SU-DHL-6 (cell line): Measurements from ENCODE around the gene PLIN4.

Experiments
- H2AFZ ChIP-seq: fragments of 200-600 bp; sonication (generic); 2 replicates; pipeline ENCODE4 v1.6.1; 2014; ENCODE audit warnings: low read depth, mild to moderate bottlenecking, moderate library complexity, mixed read lengths, antibody characterized with exemption, low read length; ENCODE audit not compliant: severe bottlenecking
- H3F3A ChIP-seq: fragments of 200-600 bp; shearing (Covaris generic); 2 replicates; pipeline ENCODE4 v1.6.0; 2016; ENCODE audit warnings: antibody characterized with exemption, mild to moderate bottlenecking; ENCODE audit not compliant: insufficient read depth
- H3K27ac ChIP-seq: fragments of 200-600 bp; sonication (generic); 2 replicates; pipeline ENCODE4 v1.5.1; 2016; ENCODE audit warnings: low read depth, mild to moderate bottlenecking, low read length, moderate library complexity, mixed read lengths
- H3K27me3 ChIP-seq: fragments of 200-600 bp; sonication (generic), shearing (Covaris generic); 2 replicates; pipeline ENCODE4 v1.6.0; 2014; ENCODE audit warnings: mild to moderate bottlenecking, low read length
- H3K36me3 ChIP-seq: fragments of 200-600 bp; sonication (generic); 2 replicates; pipeline ENCODE4 v1.6.1; 2014; ENCODE audit warnings: mild to moderate bottlenecking, low read length, mixed read lengths
- H3K4me2 ChIP-seq: fragments of 300-600, 200-600 bp; shearing (Covaris generic), sonication (generic); 2 replicates; pipeline ENCODE4 v1.6.0; 2014; ENCODE audit warnings: low read length, low read depth, mild to moderate bottlenecking; ENCODE audit not compliant: poor library complexity, severe bottlenecking
- H3K4me3 ChIP-seq: fragments of 200-600 bp; sonication (generic); 2 replicates; pipeline ENCODE4 v1.5.1; 2014; ENCODE audit warnings: antibody characterized with exemption, low read length, mild to moderate bottlenecking, mixed read lengths; ENCODE audit not compliant: insufficient read depth, poor library complexity, severe bottlenecking
- H3K79me2 ChIP-seq: fragments of 200-600 bp; sonication (generic); 2 replicates; pipeline ENCODE4 v1.6.1; 2014; ENCODE audit warnings: mild to moderate bottlenecking, low read length, moderate library complexity; ENCODE audit not compliant: insufficient read depth
- H3K9ac ChIP-seq: fragments of 200-600 bp; sonication (generic); 2 replicates; pipeline ENCODE4 v1.7.0; 2014; ENCODE audit warnings: mild to moderate bottlenecking, low read length
- H3K9me2 ChIP-seq: fragments of 200-600 bp; sonication (generic); replicated peaks from 2 replicates; pipeline ENCODE4 v1.6.1; 2014; ENCODE audit warnings: low read length; ENCODE audit not compliant: insufficient read depth
- H3K9me3 ChIP-seq: fragments of 200-600 bp; sonication (generic); 2 replicates; pipeline ENCODE4 v1.6.1; 2014; ENCODE audit warnings: low read length, mixed read lengths; ENCODE audit not compliant: insufficient read depth
- H4K20me1 ChIP-seq: fragments of 200-600 bp; sonication (generic); 2 replicates; pipeline ENCODE4 v1.6.1; 2014; ENCODE audit warnings: low read depth, mild to moderate bottlenecking, antibody characterized with exemption, low read length, moderate library complexity, mixed read lengths
- CTCF ChIP-seq: fragments of 200-600 bp; sonication (generic); IDR thresholded peaks from one replicate; pipeline ENCODE4 v1.5.1; 2017; ENCODE audit warnings: antibody characterized with exemption, mild to moderate bottlenecking, low read length, moderate library complexity; ENCODE audit not compliant: insufficient read depth, poor library complexity, severe bottlenecking
- EZH2phosphoT487 ChIP-seq: fragments of 200-600 bp; sonication (generic), shearing (Covaris generic); conservative IDR thresholded peaks from 2 replicates; pipeline ENCODE4 v1.6.1; 2018; ENCODE audit warnings: mild to moderate bottlenecking, antibody characterized with exemption, low read length, moderate library complexity, mixed read lengths

Gene PLIN4

GRCh38 chr19:4555657-4556561, 37.6 kb upstream of the PLIN4 start:
- TF ChIP-seq CTCF (no peak), EZH2phosphoT487 (no peak)
- no peaks in the 10 kb centered on the region for H3K9me3 ChIP-seq
- no peaks in the 10 kb centered on the region for H3K36me3 ChIP-seq
- H3K27me3 ChIP-seq: no peaks in the 10 kb centered on the region
- no peak overlapping the region for H3K27ac ChIP-seq
- H3K79me2 ChIP-seq: no peaks in the 10 kb centered on the region
- no peaks in the 10 kb centered on the region for H3K9me2 ChIP-seq
- no peak overlapping the region for H3K9ac ChIP-seq
- H3K4me3 ChIP-seq: no peak overlapping the region
- no peak overlapping the region for H2AFZ ChIP-seq
- no peaks in the 10 kb centered on the region for H4K20me1 ChIP-seq
- H3K4me2 ChIP-seq: no peak overlapping the region
- H3F3A ChIP-seq: no peaks in the 10 kb centered on the region

GRCh38 chr19:4554717-4555116, 36.4 kb upstream of the PLIN4 start:
- H3K4me2 ChIP-seq: no peak overlapping the region
- no peak overlapping the region for H2AFZ ChIP-seq
- no peak overlapping the region for H3K9ac ChIP-seq
- no peaks in the 10 kb centered on the region for H3K36me3 ChIP-seq
- H4K20me1 ChIP-seq: no peaks in the 10 kb centered on the region
- TF ChIP-seq EZH2phosphoT487 (no peak), CTCF (no peak)
- H3K27ac ChIP-seq: no peak overlapping the region
- no peak overlapping the region for H3K4me3 ChIP-seq
- H3K9me3 ChIP-seq: no peaks in the 10 kb centered on the region
- no peaks in the 10 kb centered on the region for H3K9me2 ChIP-seq
- no peaks in the 10 kb centered on the region for H3K27me3 ChIP-seq
- no peaks in the 10 kb centered on the region for H3K79me2 ChIP-seq
- H3F3A ChIP-seq: no peaks in the 10 kb centered on the region

GRCh38 chr19:4553775-4554174, 35.5 kb upstream of the PLIN4 start:
- H3K79me2 ChIP-seq: no peaks in the 10 kb centered on the region
- no peaks in the 10 kb centered on the region for H3K27me3 ChIP-seq
- no peak overlapping the region for H3K9ac ChIP-seq
- no peak overlapping the region for H3K4me2 ChIP-seq
- H3K27ac ChIP-seq: no peak overlapping the region
- no peaks in the 10 kb centered on the region for H3K36me3 ChIP-seq
- no peak overlapping the region for H2AFZ ChIP-seq
- H3F3A ChIP-seq: no peaks in the 10 kb centered on the region
- H4K20me1 ChIP-seq: no peaks in the 10 kb centered on the region
- H3K9me3 ChIP-seq: no peaks in the 10 kb centered on the region
- no peaks in the 10 kb centered on the region for H3K9me2 ChIP-seq
- TF ChIP-seq CTCF (no peak), EZH2phosphoT487 (no peak)
- H3K4me3 ChIP-seq: no peak overlapping the region
